Erythroblast (primary cell): Measurements from ENCODE around the gene BTNL9.

ENCODE experiments used
- DNase-seq, 2 experiments: peaks; one replicate each; lab custom pipeline; 2025; lab: John Stamatoyannopoulos, UW
- GATA1 ChIP-seq: IDR thresholded peaks from 2 replicates; pipeline ENCODE4 v1.6.1; 2011; ENCODE audit warnings: low read depth, mild to moderate bottlenecking, control low read depth, low read length, moderate library complexity
- POLR2A ChIP-seq: IDR thresholded peaks from 2 replicates; pipeline ENCODE4 v1.6.1; 2011; ENCODE audit warnings: mild to moderate bottlenecking, low read length

BTNL9 gene

GRCh38 chr5:181047921-181048320, 7.9 kb downstream of the BTNL9 start:
- TF ChIP-seq GATA1 (no peak), POLR2A (no peak)
- no peak for DNase-seq

DNA sequence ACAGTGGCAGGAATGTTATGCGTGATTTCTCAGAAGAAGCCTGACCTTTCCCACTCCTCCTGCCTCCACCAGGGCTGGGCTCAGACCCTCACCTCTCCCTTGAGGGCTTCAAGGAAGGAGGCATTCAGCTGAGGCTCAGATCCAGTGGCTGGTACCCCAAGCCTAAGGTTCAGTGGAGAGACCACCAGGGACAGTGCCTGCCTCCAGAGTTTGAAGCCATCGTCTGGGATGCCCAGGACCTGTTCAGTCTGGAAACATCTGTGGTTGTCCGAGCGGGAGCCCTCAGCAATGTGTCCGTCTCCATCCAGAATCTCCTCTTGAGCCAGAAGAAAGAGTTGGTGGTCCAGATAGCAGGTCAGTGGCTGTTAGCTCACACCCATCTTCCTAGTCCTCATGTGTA, 9.9 kb downstream of the BTNL9 start:
- no peak for TF ChIP-seq GATA1
- no peak for TF ChIP-seq POLR2A
- DNase-seq: no peak

DNA sequence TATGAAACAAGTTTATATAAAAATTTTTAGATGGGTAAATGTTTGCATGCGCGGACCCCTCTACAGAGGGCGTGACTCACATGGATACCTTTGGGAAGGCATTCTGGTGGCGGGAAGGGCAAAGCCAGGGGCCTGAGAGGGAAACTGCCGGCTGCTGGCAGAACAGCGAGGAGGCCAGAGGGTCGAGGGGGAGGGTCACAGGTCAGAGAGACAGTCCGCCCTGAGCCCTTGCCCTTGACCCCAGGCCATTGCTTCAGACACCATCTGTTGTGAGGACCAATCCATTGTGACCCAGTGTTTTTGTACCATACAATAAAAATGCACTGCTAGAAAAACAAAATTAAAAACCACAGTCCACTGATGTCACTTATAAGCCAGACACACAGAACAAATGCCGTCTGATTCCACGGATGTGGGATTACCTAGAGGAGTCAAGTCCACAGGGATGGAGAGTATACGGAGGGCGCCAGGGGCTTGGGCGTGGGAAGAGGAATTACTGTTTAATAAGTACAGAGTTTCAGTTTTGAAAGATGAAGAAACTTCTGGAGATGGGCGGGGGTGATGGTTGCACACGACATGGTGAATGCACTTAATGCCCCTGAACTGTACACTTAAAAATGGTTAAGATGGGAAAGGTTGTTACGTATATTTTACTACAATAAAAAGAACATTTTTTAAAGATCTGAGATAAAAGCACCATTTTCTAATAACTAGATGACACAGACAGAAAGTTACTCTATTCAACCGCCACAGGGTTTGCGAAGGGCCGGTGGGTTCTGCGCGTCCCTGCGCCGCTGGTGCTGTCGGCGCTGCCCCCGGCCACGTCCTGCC, 12.0 kb downstream of the BTNL9 start:
- DNase-seq: no peak

DNA sequence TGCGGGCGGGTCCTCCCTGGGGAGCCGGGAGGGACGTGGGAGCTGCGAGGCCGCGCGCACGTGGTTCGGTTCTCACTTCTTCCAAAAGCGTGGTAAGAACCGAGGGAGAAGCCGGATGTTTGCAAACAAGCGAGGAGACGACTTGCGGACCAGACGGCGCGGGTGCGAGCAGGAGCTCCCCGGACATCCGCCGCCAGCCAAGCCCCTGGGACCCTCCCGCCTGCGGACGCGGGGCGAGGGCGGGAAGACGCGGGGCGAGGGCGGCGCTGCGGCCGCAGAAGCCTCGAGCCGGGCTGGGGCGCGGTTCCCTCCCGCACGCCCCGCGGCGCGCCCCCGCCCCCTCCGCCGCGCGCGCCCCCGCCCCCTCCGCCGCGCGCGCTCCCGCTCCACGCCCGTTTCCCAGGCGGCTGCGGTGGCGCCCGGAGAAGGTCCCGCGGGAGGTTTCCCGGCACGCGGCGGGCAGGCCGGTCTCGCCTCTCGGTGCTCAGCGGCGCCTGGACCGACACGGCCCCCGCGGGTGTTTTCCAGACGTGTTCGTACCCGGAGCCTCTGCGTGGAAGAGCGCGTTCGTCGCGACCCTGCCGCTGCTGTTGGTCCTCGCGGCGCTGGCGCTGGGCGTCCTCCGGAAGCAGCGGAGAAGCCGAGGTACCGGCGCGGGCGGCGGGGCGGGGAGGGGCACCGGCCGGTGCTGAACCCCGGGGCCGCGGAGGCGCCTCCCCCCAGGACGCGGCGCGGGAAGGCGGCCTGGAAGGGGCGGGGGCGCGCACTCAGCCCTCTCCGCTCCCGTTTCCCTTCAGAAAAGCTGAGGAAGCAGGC, 12.8 kb downstream of the BTNL9 start:
- no peak for TF ChIP-seq GATA1
- TF ChIP-seq POLR2A: no peak
- DNase-seq: peak; percentile 23 to 35

More for the DNA sequence above, 12.0 kb downstream of the BTNL9 start:
- no peak for TF ChIP-seq POLR2A
- TF ChIP-seq GATA1: no peak

GRCh38 chr5:181053488-181054121, 13.5 kb downstream of the BTNL9 start:
- TF ChIP-seq POLR2A: no peak
- TF ChIP-seq GATA1: no peak

DNA sequence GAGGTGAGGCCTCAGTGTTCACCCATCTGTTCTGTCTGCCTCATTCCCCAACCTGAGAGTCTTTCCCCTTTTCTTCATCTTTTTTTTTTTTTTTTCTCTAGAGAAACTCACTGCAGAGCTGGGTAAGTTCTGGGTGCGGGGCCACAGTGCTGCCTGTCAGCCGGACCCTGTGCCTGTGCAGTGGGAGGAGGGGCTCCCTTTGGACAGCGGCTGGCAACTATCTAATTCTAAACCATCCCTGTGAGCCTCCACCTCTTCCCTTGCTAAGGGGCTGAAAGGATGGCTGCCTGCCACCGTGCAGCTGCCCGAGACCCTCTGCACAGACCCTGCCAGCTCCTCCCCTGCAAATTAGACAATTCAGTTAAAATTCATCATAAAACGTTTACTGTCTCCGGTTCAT, 14.1 kb downstream of the BTNL9 start:
- TF ChIP-seq POLR2A (no peak), GATA1 (no peak)
- no peak for DNase-seq

More at GRCh38 chr5:181053488-181054121, 13.5 kb downstream of the BTNL9 start:
- no peak for DNase-seq

DNA sequence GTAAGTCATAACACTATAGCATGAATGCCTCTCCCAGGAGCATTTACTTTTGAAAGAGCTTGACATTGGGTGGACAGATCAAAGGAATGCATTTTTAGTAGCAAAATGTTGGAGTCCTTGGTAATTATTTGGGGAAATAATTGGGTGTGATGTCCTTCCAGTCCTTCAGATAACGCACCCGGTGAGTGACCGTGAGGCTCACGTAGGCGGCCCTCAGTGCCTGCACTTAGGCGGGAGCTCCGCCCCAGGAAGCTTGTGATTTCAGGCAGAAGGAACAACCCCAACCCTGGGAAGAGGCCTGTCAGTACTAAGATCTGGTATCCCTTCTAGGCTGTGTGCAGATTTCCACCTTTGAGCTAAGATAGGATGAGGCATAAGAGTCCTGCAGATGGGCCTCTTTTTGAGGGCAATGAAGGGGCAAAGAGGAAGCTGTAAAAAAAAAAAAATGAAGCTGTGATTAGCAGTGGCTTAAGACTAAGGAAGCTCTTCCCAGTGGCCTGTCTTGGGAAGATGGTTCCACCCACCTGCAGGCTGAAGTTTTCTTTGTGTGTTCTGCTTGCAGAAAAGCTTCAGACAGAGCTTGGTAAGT, 14.9 kb downstream of the BTNL9 start:
- TF ChIP-seq GATA1: no peak
- no peak for TF ChIP-seq POLR2A
- no peak for DNase-seq

DNA sequence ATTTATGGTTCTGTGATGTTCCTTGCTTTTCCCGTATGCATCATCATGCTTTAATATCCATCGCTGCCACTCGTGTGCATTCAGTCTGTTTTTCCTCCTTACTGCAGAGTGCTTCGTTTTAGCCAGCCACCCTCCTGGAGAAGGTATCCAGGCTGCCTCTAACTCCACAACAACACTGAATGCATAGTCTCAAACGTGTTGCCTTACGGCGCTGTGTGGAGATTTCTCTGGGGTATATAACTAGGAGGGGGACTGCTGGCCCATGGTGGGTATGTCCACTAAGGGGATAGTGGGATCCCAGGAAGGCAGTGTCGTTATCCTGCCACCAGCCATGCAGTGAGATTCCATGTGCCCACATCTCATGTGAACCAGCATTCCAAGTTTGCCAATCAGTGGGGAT, 16.4 kb downstream of the BTNL9 start:
- no peak for DNase-seq
- TF ChIP-seq POLR2A (no peak), GATA1 (no peak)

GRCh38 chr5:181058321-181058720, 18.3 kb downstream of the BTNL9 start:
- TF ChIP-seq POLR2A: no peak
- TF ChIP-seq GATA1: no peak
- no peak for DNase-seq

GRCh38 chr5:181058786-181059296, 18.8 kb downstream of the BTNL9 start:
- no peak for DNase-seq
- no peak for TF ChIP-seq POLR2A
- no peak for TF ChIP-seq GATA1

DNA sequence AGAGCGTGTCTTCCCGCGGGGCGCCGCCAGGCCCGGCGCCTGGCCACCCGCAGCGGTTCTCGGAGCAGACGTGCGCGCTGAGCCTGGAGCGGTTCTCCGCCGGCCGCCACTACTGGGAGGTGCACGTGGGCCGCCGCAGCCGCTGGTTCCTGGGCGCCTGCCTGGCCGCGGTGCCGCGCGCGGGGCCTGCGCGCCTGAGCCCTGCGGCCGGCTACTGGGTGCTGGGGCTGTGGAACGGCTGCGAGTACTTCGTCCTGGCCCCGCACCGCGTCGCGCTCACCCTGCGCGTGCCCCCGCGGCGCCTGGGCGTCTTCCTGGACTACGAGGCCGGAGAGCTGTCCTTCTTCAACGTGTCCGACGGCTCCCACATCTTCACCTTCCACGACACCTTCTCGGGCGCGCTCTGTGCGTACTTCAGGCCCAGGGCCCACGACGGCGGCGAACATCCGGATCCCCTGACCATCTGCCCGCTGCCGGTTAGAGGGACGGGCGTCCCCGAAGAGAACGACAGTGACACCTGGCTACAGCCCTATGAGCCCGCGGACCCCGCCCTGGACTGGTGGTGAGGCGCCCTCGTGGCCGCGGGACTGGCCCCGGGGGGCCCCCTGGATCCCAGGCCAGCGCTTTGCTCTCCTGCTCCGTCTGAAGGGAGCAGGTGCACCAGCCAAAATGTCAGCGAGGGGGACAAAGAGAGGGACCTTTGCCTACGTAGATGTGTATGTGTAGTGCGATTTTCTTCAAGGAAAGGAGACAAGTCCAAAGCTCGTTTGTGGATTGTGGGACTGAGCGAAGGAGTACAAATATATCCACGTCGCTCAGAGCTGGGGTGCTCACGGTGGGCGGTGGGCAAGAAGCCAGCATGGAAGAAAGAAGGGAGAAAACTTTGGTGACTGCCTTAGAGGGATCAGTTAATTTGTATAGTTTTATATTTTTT, 19.5 kb downstream of the BTNL9 start:
- TF ChIP-seq GATA1: no peak
- TF ChIP-seq POLR2A: no peak

GRCh38 chr5:181060231-181060590, 20.1 kb downstream of the BTNL9 start:
- no peak for TF ChIP-seq POLR2A
- TF ChIP-seq GATA1: no peak

More for the DNA sequence above, 19.5 kb downstream of the BTNL9 start:
- no peak for DNase-seq

DNA sequence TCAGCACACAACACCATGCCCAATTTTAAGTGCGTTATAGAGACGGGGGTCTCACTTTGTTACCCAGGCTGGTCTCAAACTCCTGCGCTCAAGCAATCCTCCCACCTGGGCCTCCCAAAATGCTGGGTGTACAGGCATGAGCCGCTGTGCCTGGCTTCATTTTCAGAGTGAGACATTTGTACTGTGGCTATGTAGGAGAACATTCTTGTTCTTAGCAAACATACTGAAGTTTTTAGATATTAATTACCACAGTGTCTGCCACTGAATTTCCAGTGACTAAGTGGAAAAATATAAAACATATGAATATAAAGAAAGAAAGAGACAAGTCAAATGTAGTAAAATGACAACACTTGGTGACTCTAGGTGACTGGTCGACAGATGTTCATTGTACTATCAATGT, 20.9 kb downstream of the BTNL9 start:
- no peak for DNase-seq
- TF ChIP-seq GATA1 (no peak), POLR2A (no peak)

More at GRCh38 chr5:181060231-181060590, 20.1 kb downstream of the BTNL9 start:
- no peak for DNase-seq
